T-helper 22 cell (primary cell): ENCODE measurements around the gene SETD7.

ENCODE experiments used
- DNase-seq: peaks from one replicate; pipeline ENCODE4 v3.0.0-alpha.2; 2020; ENCODE audit warnings: low read depth

Gene SETD7

GRCh38 chr4:139574641-139575040 is 18.6 kb upstream of the SETD7 start:
- no peak for DNase-seq

- no peak for DNase-seq
Measured at GRCh38 chr4:139568206-139568955, 12.4 kb upstream of the SETD7 start.

GRCh38 chr4:139567159-139567870 is 11.3 kb upstream of the SETD7 start:
- DNase-seq = no peak

GRCh38 chr4:139564502-139564901 is 8.5 kb upstream of the SETD7 start:
- DNase-seq = no peak

- no peak for DNase-seq
Measured at GRCh38 chr4:139563515-139563914, 7.5 kb upstream of the SETD7 start.

GRCh38 chr4:139562839-139563238 is 6.8 kb upstream of the SETD7 start:
- no peak for DNase-seq

GRCh38 chr4:139562067-139562684 is 6.2 kb upstream of the SETD7 start:
- DNase-seq = no peak

- DNase-seq = no peak
Measured at GRCh38 chr4:139560406-139561104, 4.5 kb upstream of the SETD7 start.

GRCh38 chr4:139559687-139560086 is 3.7 kb upstream of the SETD7 start:
- DNase-seq = no peak

- DNase-seq = no peak
Measured at GRCh38 chr4:139559089-139559479, 3.1 kb upstream of the SETD7 start.

- no peak for DNase-seq
Measured at GRCh38 chr4:139558235-139559088, 2.4 kb upstream of the SETD7 start.

- DNase-seq = no peak
Measured at GRCh38 chr4:139557556-139558110, 1.6 kb upstream of the SETD7 start.

GRCh38 chr4:139556724-139557555 is 921 bp upstream of the SETD7 start:
- DNase-seq = peak; percentile 52

- DNase-seq = no peak
Measured at GRCh38 chr4:139555705-139556070, 331 bp downstream of the SETD7 start.

- peak; percentile 79 for DNase-seq
Measured at GRCh38 chr4:139554893-139555704, 920 bp downstream of the SETD7 start.

GRCh38 chr4:139554642-139554892 is 1.5 kb downstream of the SETD7 start:
- no peak for DNase-seq

GRCh38 chr4:139553751-139554641 is 2.0 kb downstream of the SETD7 start:
- DNase-seq = no peak

- DNase-seq = no peak
Measured at GRCh38 chr4:139552517-139553307, 3.3 kb downstream of the SETD7 start.
